GM20431 (cell line): ENCODE measurements around the gene AGXT.

Experiments used
- in situ Hi-C: fragments of 300-500 bp; cut with MseI, MboI; formaldehyde crosslinking; loops from one replicate; pipeline ENCODE4 v1.15.0; 2020; ENCODE audit warnings: low sequenced_read_pairs; ENCODE audit not compliant: unreplicated experiment

The AGXT gene

DNA sequence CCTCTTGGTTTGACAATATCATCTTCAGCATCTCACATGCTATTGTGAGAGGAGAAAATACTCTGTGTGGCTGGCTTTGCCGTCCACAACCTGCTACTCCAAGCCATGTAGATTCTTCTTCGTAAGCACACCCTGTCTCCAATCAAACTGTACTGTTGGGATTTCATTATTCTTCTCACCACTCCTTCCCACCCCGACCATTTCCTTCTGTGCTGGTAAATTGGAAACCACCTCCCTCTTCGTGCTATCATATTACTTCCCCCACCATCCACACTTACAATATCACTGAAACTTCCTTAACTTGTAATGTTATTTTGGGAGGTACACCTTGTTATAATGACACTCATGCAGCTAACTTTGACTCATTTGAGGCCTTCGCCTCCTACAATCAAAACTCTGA, 3.2 kb upstream of the AGXT start:
- in situ Hi-C loops = no loop called here

DNA sequence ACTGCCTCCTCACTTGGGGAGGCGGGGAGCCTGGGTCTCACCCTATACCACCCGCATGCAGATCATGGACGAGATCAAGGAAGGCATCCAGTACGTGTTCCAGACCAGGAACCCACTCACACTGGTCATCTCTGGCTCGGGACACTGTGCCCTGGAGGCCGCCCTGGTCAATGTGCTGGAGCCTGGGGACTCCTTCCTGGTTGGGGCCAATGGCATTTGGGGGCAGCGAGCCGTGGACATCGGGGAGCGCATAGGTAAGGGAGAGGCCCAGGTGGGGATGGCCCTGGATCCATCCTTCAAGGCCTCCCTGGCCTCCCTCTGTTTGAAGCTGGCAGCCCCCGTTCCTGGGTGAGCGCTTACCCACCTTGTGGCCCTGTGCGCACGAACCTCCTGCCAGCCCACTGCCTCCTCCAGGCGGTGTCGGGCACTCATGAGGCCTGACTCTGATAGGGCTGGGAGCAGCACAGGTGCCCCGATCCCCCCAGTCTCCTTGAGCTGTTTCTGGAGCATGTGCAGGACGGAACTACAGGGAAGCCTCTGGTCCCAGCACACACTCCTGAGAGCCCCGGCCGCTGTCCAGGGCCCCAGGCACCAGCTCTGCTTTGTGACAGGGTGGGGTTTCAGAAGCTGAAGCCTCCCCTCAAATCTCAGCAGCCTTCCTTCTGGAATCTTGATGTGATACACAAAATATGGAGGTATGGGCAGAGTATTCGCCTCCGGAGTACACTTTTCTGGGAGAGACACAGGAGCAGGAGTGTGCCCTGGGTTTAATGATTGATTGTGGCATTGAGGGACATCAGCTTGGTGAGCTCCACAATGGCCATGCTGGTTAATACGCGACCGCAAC, 708 bp downstream of the AGXT start:
- in situ Hi-C loops = no loop called here

DNA sequence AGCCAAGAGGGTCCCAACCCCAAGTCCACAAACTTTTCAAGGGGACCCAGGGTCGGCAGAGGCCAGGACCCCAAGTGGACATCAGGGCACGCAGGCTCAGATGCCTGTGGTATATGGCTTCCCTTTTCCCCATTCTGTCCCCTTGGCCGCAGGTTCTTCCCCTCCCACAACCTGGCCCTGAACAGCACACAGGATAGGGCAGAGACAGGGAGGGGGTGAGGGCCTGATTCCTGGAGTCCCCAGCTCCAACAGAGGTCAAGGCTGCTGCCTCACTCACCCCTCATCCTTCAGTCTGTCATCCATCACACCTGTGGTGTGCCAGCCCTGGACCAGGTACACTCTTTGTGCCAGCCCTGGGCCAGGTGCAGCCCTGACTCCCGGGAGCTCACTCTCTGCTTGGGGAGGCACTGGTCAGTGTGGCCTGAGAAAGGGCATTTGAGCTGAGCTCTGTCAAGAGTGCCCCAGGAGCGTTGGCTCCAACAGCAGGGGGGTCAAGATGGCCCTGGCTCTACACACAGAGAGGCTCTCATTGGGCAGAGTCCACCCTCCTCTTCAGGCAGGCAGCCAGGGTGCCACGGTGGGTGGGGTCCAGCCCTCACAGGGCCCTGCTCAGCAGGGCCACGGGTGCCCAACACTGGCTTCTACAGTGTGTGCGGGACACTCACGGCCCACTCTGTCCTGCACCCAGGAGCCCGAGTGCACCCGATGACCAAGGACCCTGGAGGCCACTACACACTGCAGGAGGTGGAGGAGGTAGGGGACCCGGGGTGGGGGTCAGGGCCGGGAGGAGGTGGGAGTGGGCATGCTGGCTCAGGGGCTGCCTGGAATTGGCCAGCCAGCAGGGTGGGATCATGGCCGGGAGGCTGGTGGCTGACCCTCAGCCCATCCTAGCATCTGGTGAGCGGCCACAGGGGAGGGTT, 1.6 kb downstream of the AGXT start:
- in situ Hi-C loops = no loop called here

DNA sequence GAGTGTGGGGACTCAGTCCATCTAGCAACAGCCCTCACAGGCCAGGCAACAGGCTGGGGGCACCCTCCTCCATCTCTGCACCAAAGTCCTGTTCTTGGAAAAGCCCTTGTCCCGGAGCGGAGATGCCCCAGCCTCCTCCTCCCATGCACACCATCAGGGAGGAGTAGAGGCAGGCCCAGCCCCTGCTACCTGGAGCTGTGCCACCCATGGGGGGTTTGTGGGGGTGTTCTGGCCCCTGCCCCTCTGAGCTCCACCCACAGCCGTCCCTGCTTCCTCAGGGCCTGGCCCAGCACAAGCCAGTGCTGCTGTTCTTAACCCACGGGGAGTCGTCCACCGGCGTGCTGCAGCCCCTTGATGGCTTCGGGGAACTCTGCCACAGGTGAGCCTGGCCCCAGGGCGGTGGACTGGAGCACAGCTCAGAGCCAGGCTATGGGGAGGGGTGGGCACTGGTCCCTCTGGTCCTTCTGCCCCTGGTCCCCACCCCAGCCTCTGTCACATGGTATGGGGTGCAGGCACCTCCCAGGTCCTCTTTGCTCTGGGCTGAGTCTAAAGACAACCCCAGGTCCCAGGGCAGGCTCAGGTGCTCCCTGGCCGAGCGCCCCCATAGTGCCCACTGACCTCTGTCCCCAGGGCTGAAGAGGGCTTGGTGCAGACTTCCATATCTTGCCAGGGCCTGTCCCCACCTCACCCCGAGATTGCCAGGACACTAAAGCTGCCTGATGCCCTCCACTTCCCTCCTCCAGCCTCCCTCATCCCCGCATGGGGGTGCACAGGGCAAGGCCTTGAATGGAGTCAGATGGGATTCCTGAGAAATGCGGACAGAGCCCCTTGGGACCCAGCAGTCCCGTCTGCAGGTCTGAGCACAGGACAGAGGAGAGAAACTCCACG, 2.7 kb downstream of the AGXT start:
- in situ Hi-C loops = no loop called here

DNA sequence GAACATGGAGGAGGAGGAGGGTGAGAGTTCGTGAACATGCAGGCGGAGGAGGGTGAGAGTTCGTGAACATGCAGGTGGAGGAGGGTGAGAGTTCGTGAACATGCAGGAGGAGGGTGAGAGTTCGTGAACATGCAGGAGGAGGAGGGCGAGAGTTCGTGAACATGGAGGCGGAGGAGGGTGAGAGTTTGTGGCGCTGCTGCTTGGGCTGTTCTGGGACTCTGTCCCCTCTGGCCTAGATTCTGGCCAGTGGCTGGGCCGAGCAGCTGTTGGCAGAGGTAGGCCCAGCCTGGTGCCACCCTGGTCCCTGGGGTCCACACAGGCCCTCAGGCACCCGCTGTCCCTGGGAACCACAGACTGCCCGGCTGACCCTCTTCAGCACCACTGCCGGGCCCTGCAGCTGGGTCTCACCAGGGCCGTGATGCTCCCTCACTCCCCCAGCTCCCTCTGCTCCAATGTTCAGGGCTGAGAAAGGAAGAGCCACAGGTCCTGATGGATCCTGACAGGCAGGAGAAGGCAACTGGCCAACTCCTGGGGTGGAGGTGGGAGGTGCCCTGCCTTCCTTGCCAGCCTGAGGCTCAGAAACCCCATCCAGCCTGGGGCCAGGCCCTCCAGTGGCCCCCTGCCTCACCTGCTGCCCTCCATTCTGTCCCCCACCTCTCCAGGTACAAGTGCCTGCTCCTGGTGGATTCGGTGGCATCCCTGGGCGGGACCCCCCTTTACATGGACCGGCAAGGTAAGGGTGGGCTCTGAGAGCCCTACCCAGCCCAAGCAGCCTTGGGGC, 3.9 kb downstream of the AGXT start:
- in situ Hi-C loops = no loop called here

DNA sequence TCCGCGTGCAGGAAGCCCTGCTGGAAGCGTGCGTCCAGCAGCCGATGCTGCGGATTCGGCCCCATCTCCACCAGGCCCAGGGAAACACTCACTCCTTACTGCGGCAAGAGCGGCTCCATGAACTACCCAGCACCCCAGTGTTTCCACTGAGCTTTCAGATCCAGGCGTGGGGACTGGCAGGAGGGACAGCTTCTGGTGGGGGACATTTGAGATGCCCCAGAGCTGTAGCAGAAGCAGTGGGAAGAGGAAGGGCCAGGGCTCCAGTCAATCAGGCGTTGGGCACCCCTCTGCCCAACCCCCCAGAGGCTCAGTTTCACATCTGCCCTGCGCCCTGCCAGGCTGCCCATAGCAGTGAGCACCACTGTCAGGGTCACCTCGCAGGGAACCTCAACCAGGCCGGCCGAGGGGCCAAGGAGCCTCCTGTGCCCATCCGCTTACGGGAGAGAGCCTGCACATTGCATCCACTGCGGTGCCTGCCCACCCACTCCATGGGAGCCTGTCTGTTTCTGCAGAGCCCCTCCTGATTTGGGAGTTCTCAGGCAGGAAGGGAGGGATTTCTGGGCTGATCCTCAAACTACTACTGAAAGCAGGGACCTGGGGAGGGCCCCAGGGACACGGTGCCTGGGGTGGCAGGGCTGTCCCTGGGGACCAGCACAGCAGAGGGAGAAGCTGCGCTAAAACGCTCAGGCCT, 4.6 kb downstream of the AGXT start:
- in situ Hi-C loops = no loop called here

DNA sequence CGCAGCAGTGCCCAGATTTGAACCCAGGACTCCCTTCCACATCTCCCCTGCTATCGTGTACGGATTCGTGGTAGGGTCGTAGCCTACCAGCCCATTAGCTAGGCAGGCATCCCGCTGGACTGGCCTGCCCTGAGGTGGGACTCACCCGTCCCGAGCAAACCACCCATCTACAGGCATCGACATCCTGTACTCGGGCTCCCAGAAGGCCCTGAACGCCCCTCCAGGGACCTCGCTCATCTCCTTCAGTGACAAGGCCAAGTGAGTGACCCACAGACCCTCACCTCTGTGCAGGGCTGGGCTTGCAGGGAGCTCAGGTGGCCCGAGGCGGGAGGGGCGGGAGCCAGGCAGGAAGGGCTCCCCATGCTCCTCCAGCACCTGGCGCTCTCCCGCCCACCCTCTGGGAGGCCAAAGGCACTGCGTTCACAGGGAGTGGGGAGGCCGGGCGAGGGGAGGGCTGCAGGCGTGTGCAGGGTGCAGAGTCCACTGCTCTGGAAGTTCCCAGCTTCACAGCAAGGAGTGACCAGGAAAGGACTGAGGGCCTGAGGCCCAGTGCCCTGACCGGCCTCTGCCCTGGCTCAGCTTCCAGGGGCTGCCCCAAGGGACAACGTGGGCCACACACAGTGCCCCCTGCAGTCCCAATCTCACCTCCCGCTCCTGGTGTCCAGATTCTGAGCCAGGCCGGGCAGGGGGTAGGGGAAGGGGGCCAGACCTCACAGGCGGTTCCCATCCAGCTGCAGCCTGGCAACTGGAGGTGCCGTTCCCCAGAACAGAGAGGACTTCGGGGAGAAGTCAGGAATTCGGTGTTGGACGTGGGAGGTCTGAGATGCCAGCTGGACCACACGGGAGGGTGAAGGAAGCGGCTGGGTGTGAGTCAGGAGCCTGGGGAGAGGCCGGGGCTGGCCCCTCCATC, 5.4 kb downstream of the AGXT start:
- in situ Hi-C loops = no loop called here

DNA sequence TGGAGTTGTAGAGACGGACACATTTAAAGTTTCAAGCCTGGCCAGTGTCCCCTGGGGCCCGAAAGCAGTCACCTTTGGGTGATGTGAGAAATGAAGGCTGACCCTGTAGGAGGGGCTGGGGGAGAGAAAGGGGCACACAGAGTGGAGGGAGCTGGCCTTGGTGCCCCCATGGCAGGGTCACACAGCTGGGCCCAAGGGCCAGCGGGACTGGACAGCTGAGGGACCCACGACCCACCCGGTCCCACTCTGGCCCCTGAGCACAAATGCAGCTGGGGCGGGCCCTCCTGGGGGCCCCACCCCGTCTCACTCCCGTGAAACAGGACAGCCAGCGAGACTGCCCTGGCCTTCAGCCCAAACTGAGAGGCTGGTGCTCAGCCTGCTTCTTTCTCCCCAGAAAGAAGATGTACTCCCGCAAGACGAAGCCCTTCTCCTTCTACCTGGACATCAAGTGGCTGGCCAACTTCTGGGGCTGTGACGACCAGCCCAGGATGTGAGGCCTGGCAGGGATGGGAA, 6.1 kb downstream of the AGXT start:
- in situ Hi-C loops = no loop called here

DNA sequence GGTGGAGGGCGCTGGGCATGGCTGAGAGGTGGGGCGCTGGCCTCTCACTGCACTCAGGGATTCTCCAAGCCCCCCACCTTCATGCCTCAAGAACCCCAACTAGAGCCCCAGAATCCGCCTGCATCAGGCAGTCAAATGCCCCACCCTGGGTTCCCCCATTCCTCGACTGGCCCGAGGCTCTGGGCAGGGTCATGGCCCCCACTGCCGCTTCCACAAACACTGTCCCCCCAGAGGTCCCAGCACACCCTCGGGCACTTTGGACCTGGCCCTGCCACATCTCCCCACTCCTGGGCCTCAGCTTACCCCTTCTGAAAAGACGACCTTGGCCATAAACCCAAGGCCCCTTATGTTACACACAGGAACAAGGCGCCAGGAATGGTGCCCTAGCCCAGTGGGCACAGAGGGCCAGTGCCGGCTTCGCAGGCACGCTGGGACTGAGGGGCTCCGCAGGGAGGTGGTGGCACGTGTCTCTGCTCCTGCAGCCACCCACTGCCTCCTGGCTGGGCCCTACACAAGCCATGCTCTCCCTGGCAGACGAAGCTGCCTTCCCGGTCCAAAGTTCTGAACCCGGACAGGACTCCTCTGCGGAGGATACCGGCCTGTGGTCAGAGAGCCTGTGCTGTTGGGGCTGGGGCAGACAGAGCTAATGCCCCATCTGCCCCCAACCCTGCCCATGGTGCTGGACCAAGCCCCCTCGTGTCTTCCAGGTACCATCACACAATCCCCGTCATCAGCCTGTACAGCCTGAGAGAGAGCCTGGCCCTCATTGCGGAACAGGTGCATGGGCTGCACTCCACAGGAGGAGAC, 6.8 kb downstream of the AGXT start:
- in situ Hi-C loops = no loop called here

DNA sequence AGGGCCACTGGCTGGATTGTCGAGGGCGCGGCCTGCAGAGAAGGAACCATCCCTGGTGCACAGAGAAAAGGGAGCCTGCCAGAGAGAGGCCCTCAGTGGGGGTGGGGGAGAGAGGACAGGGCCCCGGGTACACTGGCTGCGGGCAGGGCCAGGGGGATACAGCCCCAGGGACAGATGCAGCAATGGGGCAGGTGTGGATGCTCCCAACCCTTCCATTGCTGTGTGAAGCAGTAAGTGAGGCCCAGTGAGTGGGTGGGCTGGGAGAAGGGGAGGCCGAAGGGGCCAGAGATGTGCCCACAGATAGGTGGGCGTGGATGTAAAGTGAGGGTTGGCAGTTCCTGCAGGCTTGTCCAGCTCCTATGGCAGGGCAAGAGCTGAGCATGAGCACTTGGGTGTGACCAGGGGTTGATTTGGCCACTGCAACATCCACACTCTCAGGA, 7.4 kb downstream of the AGXT start:
- in situ Hi-C loops = no loop called here

DNA sequence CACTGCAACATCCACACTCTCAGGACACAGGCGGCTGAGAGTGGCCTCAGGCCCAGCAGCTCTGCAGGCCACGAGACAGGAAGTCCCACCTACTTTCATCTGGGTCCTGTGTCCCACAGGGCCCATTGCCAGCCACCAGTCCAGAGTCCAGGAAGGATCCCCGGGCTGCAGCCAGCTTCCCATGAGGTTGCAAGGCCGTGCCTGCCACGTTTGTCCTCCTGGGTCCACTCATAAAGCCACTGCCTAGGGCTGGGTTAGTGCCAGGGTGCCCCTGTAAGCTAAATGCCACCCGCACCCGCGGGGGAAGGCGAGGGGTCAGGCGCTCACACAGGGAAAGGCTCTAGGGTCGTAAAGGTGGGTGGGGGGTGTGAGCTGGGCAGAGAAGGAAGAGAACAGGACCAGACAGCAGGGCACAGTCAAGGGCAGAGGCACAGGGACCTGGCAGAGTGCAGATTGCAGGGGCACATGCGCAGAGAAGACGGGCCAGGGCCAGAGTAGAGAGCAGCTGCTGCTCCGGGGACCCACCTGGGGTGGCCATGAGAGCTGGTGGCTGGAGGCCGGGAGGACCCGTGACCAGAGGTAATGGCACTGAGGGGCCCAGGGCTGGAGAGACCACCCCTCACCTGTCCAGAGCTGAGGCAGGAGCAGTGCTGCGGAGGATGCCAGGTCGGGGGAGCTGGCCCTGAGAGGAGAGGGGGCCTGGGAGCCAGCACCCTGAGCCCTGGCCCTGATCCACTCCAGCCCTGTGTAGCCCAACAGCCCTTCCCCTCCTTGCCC, 8.0 kb downstream of the AGXT start:
- in situ Hi-C loops = no loop called here

DNA sequence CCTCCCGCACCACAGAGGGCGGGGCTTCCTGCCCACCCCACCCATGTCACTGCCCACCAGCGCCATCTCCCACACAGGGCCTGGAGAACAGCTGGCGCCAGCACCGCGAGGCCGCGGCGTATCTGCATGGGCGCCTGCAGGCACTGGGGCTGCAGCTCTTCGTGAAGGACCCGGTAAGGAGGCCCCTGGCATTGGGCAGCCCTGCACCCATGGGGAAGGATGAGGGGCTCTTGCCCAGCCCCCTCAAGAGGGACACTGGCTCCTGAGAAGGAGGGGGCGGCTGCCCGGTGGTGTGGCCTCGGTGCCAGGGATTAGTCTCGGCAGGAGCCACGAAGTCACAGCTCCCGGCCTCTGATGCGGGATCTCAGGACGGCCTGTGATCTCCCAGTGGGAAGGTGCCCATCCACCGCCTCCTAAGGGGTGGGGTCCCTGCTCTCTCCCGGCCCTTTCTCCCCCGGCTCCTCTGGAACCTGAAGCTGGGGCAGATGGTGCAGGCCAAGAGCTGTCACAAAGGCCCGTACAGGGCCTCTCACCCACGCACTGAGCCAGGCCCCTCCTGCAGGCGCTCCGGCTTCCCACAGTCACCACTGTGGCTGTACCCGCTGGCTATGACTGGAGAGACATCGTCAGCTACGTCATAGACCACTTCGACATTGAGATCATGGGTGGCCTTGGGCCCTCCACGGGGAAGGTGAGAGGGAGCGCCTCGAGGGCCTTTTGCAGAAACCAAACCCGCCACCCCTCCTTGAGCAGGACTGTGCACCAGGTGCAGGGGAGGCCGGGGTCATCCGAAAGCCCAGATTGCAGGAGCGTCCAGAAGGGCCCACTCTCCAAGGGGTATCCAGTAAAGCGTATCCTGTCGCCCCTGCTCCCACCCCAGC, 9.1 kb downstream of the AGXT start:
- in situ Hi-C loops = no loop called here

DNA sequence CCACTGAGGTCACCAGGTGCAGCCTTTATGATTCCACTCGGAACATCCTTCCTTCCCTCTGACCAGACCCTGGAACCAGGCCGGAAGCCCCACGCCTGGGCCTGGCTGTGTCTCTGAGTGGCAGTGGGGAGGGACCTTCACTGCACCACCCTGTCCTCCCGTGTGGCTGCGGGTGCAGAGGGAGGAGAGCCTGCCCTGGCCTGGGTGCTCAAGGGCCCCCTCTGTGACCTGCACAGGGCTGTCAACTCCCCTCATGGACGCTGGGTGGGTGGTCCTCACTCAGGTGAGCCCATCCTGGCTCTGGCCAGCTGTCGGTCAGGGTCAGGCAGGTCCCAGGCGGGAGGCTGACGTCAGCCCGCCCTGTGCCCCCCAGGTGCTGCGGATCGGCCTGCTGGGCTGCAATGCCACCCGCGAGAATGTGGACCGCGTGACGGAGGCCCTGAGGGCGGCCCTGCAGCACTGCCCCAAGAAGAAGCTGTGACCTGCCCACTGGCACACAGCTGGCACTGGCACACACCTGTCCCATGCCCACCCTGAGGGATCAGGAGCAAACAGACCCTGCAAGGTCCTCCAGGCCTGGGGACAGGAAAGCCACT, 9.8 kb downstream of the AGXT start:
- in situ Hi-C loops = no loop called here

DNA sequence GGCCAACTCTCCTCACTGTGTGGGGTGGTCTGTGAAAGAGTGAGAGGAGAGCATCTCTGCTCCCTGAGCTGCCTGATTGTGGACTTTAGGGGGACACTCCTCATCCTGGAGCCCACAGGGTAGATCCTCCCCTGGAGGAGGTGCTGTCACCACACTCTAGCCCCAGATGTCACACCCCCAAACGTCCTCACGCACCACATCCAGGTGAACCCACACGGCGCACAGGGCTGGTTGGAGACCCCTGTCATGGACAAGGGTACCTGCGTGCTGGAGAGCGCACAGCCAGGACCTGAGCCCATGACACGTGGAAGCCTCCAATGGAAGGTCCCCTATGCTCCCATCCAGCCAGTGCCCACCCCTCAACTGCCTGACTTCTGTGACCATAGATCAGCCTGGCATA, 10.5 kb downstream of the AGXT start:
- in situ Hi-C loops = no loop called here

DNA sequence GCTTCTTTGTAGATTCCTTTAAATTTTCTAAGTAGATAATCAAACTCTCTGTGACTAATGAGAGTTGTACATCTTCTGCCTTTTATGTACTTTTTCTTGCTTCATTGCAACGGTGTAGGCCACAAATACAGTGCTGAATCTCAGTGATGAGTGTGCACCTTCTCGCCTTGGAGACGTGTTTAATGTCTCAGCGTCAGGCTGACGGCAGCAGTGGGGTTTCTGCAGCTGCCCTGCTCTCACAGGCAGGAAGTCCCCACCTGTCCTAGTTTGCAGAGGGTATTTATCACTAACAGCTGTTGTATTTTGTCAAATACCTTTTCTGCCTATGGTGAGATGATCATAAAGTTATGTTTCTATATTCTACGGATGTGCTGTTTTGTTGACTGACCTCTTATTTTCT, 13.3 kb downstream of the AGXT start:
- in situ Hi-C loops = no loop called here
